ENCODE results near the gene CCDC178.

CCDC178 gene

GRCh38 chr18:33427549-33427948, 13.0 kb downstream of the CCDC178 start:
- Histone ChIP-seq H3K4me3 (ENCODE audit: insufficient read depth, low read length, poor library complexity, severe bottlenecking) (no peak overlapping the region), H3K9ac (ENCODE audit: low read length) (no peak overlapping the region), H3K27me3 (ENCODE audit: low read length) (no peaks in the 10 kb centered on the region), H2AFZ (ENCODE audit: low read depth, low read length, severe bottlenecking) (no peak overlapping the region), H3K4me2 (ENCODE audit: low read depth, low read length, poor library complexity, severe bottlenecking) (no peak overlapping the region), H3K27ac (ENCODE audit: low read depth, low read length) (no peak overlapping the region), H4K20me1 (ENCODE audit: low read depth, low read length) (no peaks in the 10 kb centered on the region; the same call in 1 of the 2 replicates), H3K79me2 (ENCODE audit: insufficient read depth, low read length) (no peaks in the 10 kb centered on the region), H3K9me3 (ENCODE audit: insufficient read depth, low read length) (no peaks in the 10 kb centered on the region), H3F3A (ENCODE audit: insufficient read depth) (no peaks in the 10 kb centered on the region), H3K9me2 (replicated peaks; ENCODE audit: insufficient read depth, low read length) (no peaks in the 10 kb centered on the region), H3K36me3 (ENCODE audit: low read length) (no peaks in the 10 kb centered on the region)
- no peak for TF ChIP-seq CTCF (IDR thresholded peaks at IDR 0.05; ENCODE audit: insufficient read depth, low read length, poor library complexity, severe bottlenecking)
- TF ChIP-seq EZH2phosphoT487 (conservative IDR thresholded peaks at IDR 0.05; ENCODE audit: low read length): no peak

- no peaks in the 10 kb centered on the region for H3K9me3 ChIP-seq (ENCODE audit: insufficient read depth, low read length)
- H3K27me3 ChIP-seq (ENCODE audit: low read length): no peaks in the 10 kb centered on the region
- no peak overlapping the region for H3K9ac ChIP-seq (ENCODE audit: low read length)
- no peaks in the 10 kb centered on the region for H3K36me3 ChIP-seq (ENCODE audit: low read length)
- no peak overlapping the region for H3K4me3 ChIP-seq (ENCODE audit: insufficient read depth, low read length, poor library complexity, severe bottlenecking)
- no peaks in the 10 kb centered on the region for H3F3A ChIP-seq (ENCODE audit: insufficient read depth)
- H3K9me2 ChIP-seq (replicated peaks; ENCODE audit: insufficient read depth, low read length): no peaks in the 10 kb centered on the region
- TF ChIP-seq CTCF (IDR thresholded peaks at IDR 0.05; ENCODE audit: insufficient read depth, low read length, poor library complexity, severe bottlenecking) (no peak), EZH2phosphoT487 (conservative IDR thresholded peaks at IDR 0.05; ENCODE audit: low read length) (no peak)
- H3K4me2 ChIP-seq (ENCODE audit: low read depth, low read length, poor library complexity, severe bottlenecking): no peak overlapping the region
- H2AFZ ChIP-seq (ENCODE audit: low read depth, low read length, severe bottlenecking): no peak overlapping the region
- H3K79me2 ChIP-seq (ENCODE audit: insufficient read depth, low read length): no peaks in the 10 kb centered on the region
- H3K27ac ChIP-seq (ENCODE audit: low read depth, low read length): no peak overlapping the region
- no peaks in the 10 kb centered on the region; the same call in 1 of the 2 replicates for H4K20me1 ChIP-seq (ENCODE audit: low read depth, low read length)
Observed at GRCh38 chr18:33424266-33424946, 16.1 kb downstream of the CCDC178 start.

GRCh38 chr18:33421225-33421624, 19.3 kb downstream of the CCDC178 start:
- Histone ChIP-seq H3F3A (ENCODE audit: insufficient read depth) (no peaks in the 10 kb centered on the region), H3K4me2 (ENCODE audit: low read depth, low read length, poor library complexity, severe bottlenecking) (no peak overlapping the region), H3K27me3 (ENCODE audit: low read length) (no peaks in the 10 kb centered on the region), H3K9me2 (replicated peaks; ENCODE audit: insufficient read depth, low read length) (no peaks in the 10 kb centered on the region), H3K4me3 (ENCODE audit: insufficient read depth, low read length, poor library complexity, severe bottlenecking) (no peak overlapping the region), H2AFZ (ENCODE audit: low read depth, low read length, severe bottlenecking) (no peak overlapping the region), H4K20me1 (ENCODE audit: low read depth, low read length) (no peaks in the 10 kb centered on the region), H3K27ac (ENCODE audit: low read depth, low read length) (no peak overlapping the region), H3K9me3 (ENCODE audit: insufficient read depth, low read length) (no peaks in the 10 kb centered on the region), H3K79me2 (ENCODE audit: insufficient read depth, low read length) (no peaks in the 10 kb centered on the region), H3K36me3 (ENCODE audit: low read length) (no peaks in the 10 kb centered on the region), H3K9ac (ENCODE audit: low read length) (no peak overlapping the region)
- TF ChIP-seq CTCF (IDR thresholded peaks at IDR 0.05; ENCODE audit: insufficient read depth, low read length, poor library complexity, severe bottlenecking) (no peak), EZH2phosphoT487 (conservative IDR thresholded peaks at IDR 0.05; ENCODE audit: low read length) (no peak)

All from SU-DHL-6 (cell line).